22Rv1 (cell line): ENCODE data around the gene ECEL1.

ENCODE experiments used
- H3K27ac ChIP-seq: fragments of 450-650 bp; 2 replicates; pipeline ENCODE4 v1.5.1; 2017
- CTCF ChIP-seq: fragments of 450-650 bp; IDR thresholded peaks from 2 replicates; pipeline ENCODE4 v1.5.1; 2017; ENCODE audit warnings: mild to moderate bottlenecking
- ZFX ChIP-seq: fragments of 450-650 bp; IDR thresholded peaks from 2 replicates; pipeline ENCODE4 v1.6.1; 2017; ENCODE audit warnings: antibody characterized with exemption, borderline replicate concordance

The ECEL1 gene

GRCh38 chr2:232502511-232502910, 14.9 kb upstream of the ECEL1 start:
- no peak overlapping the region for H3K27ac ChIP-seq
- TF ChIP-seq CTCF (no peak), ZFX (no peak)

- H3K27ac ChIP-seq = no peak overlapping the region
- no peak for TF ChIP-seq CTCF
- no peak for TF ChIP-seq ZFX
Observed at GRCh38 chr2:232501794-232502390, 14.3 kb upstream of the ECEL1 start.

- no peak overlapping the region for H3K27ac ChIP-seq
- no peak for TF ChIP-seq CTCF
- no peak for TF ChIP-seq ZFX
Observed at GRCh38 chr2:232501331-232501771, 13.7 kb upstream of the ECEL1 start.

GRCh38 chr2:232498452-232498851, 10.8 kb upstream of the ECEL1 start:
- no peak for TF ChIP-seq CTCF
- H3K27ac ChIP-seq = no peak overlapping the region

GRCh38 chr2:232497348-232497747, 9.7 kb upstream of the ECEL1 start:
- H3K27ac ChIP-seq = no peak overlapping the region
- no peak for TF ChIP-seq CTCF
- TF ChIP-seq ZFX = no peak

- TF ChIP-seq CTCF (no peak), ZFX (no peak)
- H3K27ac ChIP-seq = no peak overlapping the region
Observed at GRCh38 chr2:232496501-232497270, 9.1 kb upstream of the ECEL1 start.

GRCh38 chr2:232495292-232495691, 7.7 kb upstream of the ECEL1 start:
- TF ChIP-seq CTCF (no peak), ZFX (no peak)

More at GRCh38 chr2:232495292-232495691, 7.7 kb upstream of the ECEL1 start:
- no peak overlapping the region for H3K27ac ChIP-seq
